HUES64 (cell line): ENCODE results near the gene SYNE3.

Source experiments
- H3K27ac ChIP-seq: 2 replicates; pipeline ENCODE4 v1.7.0; 2013; ENCODE audit warnings: low read depth, low read length, inconsistent platforms
- H3K27me3 ChIP-seq: 2 replicates; pipeline ENCODE4 v1.6.1; 2013; ENCODE audit warnings: mild to moderate bottlenecking, low read length; ENCODE audit not compliant: insufficient read depth
- H3K36me3 ChIP-seq: 2 replicates; pipeline ENCODE4 v1.6.1; 2013; ENCODE audit warnings: mild to moderate bottlenecking, low read length; ENCODE audit not compliant: insufficient read depth
- H3K4me1 ChIP-seq: 2 replicates; pipeline ENCODE4 v1.6.1; 2013; ENCODE audit warnings: mild to moderate bottlenecking, low read length, moderate library complexity; ENCODE audit not compliant: insufficient read depth
- H3K4me3 ChIP-seq: 2 replicates; pipeline ENCODE4 v1.5.1; 2013; ENCODE audit warnings: mild to moderate bottlenecking, low read length, moderate library complexity
- H3K9ac ChIP-seq: 2 replicates; pipeline ENCODE4 v1.6.1; 2013; ENCODE audit warnings: mild to moderate bottlenecking, low read depth, low read length
- H3K9me3 ChIP-seq: 2 replicates; pipeline ENCODE4 v1.6.1; 2013; ENCODE audit warnings: low read depth, low read length; ENCODE audit not compliant: insufficient read depth
- WGBS: fragments of 150-250, 120-280 bp; methylation state at CpG from one replicate; pipeline ENCODE4 v1.1.7; 2013; ENCODE audit warnings: missing lambda C conversion rate; 5-methylcytosine and 5-hydroxymethylcytosine counted together

SYNE3 gene

DNA sequence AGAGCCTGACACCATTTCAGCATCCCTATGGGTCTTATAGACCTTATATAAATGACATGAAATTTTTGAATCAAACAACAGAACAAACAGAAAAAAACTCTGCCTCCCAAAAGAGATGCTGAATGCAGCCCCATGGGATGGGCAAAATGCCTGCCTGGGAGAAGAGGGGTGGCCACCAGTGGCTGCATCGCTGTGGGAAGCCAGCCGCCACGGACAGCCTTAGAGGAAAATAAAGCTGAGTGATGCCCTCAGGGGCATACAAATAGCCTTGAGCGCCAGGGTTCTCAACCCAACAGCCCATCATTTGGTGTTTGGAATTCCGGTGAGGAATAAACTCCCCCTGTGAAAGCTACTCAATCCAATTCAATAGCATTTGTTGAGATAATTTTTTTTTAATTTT lies 22.9 kb downstream of the SYNE3 start:
- Histone ChIP-seq H3K9ac (no peak overlapping the region), H3K4me1 (no peaks in the 10 kb centered on the region), H3K27me3 (no peaks in the 10 kb centered on the region), H3K27ac (no peak overlapping the region), H3K4me3 (no peak overlapping the region), H3K36me3 (no peaks in the 10 kb centered on the region), H3K9me3 (no peaks in the 10 kb centered on the region)
- WGBS = 90% methylated on average over 4 of the region's 5 CpGs

DNA sequence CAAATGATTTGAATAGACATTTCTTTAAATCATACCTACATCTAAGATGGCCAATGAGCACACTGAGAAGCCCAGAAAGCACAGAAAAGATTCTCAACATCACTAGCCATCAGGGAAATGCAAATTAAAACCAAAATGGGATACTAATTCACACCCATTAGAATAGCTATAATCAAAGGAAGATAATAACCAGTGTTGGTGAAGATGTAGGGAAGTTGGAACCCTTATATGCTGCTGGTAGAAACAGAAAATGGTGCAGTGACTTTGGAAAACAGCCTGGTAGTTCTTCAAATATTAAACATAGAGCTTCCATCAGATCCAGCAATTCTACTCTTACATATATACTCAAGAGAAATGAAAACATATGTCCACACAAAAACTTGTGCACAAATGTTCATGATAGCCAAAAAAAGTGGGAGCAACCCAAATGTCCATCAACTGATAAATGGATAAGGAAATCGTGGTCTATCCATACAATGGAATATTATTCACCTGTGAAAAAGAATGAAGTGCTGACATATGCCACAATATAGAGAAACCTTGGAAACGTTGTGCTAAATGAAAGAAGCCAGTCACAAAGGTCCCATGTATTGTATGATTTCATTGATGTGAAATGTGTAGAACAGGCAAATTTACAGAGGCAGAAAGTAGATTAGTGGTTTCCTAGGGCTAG lies 24.4 kb downstream of the SYNE3 start:
- Histone ChIP-seq H3K4me1 (no peaks in the 10 kb centered on the region), H3K36me3 (no peaks in the 10 kb centered on the region), H3K9ac (no peak overlapping the region), H3K9me3 (no peaks in the 10 kb centered on the region), H3K4me3 (no peak overlapping the region), H3K27me3 (no peaks in the 10 kb centered on the region), H3K27ac (no peak overlapping the region)
- 88% methylated on average over 2 of the region's 2 CpGs for WGBS

- no peaks in the 10 kb centered on the region for H3K27me3 ChIP-seq
- H3K9me3 ChIP-seq = no peaks in the 10 kb centered on the region
- WGBS = 90% methylated on average over 10 of the region's 10 CpGs
- H3K27ac ChIP-seq = no peak overlapping the region
- no peaks in the 10 kb centered on the region for H3K4me1 ChIP-seq
- H3K9ac ChIP-seq = no peak overlapping the region
- H3K4me3 ChIP-seq = no peak overlapping the region
- H3K36me3 ChIP-seq = no peaks in the 10 kb centered on the region
Measured at GRCh38 chr14:95490727-95491451, 25.6 kb downstream of the SYNE3 start.

GRCh38 chr14:95490138-95490509 lies 26.3 kb downstream of the SYNE3 start:
- no peaks in the 10 kb centered on the region for H3K36me3 ChIP-seq
- H3K27me3 ChIP-seq = no peaks in the 10 kb centered on the region
- H3K4me3 ChIP-seq = no peak overlapping the region
- H3K9me3 ChIP-seq = no peaks in the 10 kb centered on the region
- H3K4me1 ChIP-seq = peaks cover 6% of the 10 kb centered on the region
- no peak overlapping the region for H3K9ac ChIP-seq
- WGBS = 95% methylated on average over 5 of the region's 5 CpGs
- no peak overlapping the region for H3K27ac ChIP-seq

GRCh38 chr14:95489214-95490137 lies 27.0 kb downstream of the SYNE3 start:
- no peaks in the 10 kb centered on the region for H3K9me3 ChIP-seq
- 90% methylated on average over 9 of the region's 9 CpGs for WGBS
- H3K27me3 ChIP-seq = no peaks in the 10 kb centered on the region
- H3K4me3 ChIP-seq = no peak overlapping the region
- no peak overlapping the region for H3K27ac ChIP-seq
- no peak overlapping the region for H3K9ac ChIP-seq
- H3K36me3 ChIP-seq = no peaks in the 10 kb centered on the region
- H3K4me1 ChIP-seq = peaks cover 12% of the 10 kb centered on the region

DNA sequence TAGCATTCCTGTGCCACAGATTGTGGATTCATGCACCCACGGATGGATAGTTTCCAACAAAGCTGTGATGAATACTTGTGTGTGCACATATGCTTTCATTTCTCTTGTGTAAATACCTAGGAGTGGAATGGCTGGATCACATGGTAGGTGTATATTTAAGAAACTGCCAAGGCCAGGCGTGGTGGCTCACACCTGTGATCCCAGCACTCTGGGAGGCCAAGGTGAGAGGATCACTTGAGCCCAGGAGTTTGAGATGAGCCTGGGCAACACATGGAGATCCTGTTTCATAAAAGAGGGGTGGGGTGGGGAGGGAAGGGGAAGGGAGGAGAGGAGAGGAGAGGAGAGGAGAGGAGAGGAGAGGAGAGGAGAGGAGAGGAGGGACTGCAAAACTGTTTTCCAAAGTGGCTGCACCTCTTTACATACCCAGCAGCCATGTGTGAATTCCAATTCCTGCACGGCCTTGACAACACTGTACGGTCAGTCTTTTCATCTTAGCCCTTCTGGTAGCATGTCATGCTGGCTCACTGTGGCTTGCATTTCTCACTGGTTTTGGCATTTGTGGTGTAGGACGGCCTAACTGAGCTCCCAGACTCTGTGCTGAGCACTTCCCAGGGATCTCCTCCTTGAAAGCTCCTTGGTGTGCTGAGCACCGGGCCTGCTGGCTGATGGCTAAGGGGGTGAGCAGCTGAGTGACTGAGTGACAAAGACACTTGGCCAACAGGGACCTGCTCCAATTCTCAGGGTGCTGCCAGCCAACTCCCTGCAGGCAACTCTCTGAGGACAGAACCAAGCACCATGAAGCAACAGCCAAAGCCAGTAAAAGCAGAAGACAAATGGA lies 27.9 kb downstream of the SYNE3 start:
- Histone ChIP-seq H3K27me3 (no peaks in the 10 kb centered on the region), H3K27ac (no peak overlapping the region), H3K9ac (no peak overlapping the region), H3K36me3 (no peaks in the 10 kb centered on the region), H3K4me1 (peaks cover 12% of the 10 kb centered on the region), H3K4me3 (no peak overlapping the region), H3K9me3 (no peaks in the 10 kb centered on the region)
- WGBS = 88% methylated on average over 6 of the region's 6 CpGs

GRCh38 chr14:95487669-95488084 lies 28.8 kb downstream of the SYNE3 start:
- no peaks in the 10 kb centered on the region for H3K9me3 ChIP-seq
- H3K27me3 ChIP-seq = no peaks in the 10 kb centered on the region
- no peak overlapping the region for H3K27ac ChIP-seq
- no peak overlapping the region for H3K4me3 ChIP-seq
- peaks cover 12% of the 10 kb centered on the region for H3K4me1 ChIP-seq
- H3K9ac ChIP-seq = no peak overlapping the region
- H3K36me3 ChIP-seq = no peaks in the 10 kb centered on the region
- WGBS = 84% methylated on average over 3 of the region's 3 CpGs

DNA sequence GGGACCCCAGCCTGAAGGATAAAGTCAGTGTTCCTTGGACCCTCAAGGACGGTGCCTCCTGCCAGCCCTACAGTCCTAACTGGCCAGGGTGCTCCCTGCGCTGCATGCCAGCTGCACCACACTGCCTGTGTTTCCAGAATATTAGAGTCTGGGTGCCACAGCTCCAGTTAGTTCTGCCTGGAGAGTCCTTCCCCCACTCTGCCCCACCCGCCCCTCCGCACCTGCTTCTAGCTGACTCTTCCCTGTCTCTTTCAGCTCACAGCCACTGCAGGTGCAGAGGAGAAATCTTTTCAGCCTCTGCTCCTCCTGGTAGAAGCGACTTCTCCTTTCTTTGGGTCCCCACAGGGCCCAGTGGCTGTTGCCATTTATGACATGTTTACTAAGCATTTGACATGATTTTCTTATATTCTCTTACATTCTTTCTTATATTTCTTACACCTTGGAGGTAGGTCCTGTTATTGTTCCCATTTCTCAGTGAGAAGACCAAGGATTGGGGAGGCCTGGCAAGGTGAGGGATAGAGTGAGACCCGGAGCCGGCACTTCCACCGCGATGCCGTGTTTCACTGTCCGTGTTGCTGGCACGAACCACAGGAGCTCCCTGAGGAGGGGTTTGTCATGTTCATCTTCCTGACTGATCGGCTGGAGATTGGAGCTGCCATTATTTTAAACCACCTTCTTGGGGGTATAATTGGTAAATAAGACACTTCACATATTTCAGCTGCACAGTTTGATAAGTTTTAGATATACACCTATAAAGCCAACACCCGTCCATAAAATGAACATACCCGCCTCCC lies 29.4 kb downstream of the SYNE3 start:
- H3K4me3 ChIP-seq = no peak overlapping the region
- no peaks in the 10 kb centered on the region for H3K9me3 ChIP-seq
- no peak overlapping the region for H3K27ac ChIP-seq
- H3K27me3 ChIP-seq = no peaks in the 10 kb centered on the region
- no peak overlapping the region for H3K9ac ChIP-seq
- WGBS = 85% methylated on average over 15 of the region's 15 CpGs
- no peaks in the 10 kb centered on the region for H3K36me3 ChIP-seq
- peaks cover 12% of the 10 kb centered on the region for H3K4me1 ChIP-seq

DNA sequence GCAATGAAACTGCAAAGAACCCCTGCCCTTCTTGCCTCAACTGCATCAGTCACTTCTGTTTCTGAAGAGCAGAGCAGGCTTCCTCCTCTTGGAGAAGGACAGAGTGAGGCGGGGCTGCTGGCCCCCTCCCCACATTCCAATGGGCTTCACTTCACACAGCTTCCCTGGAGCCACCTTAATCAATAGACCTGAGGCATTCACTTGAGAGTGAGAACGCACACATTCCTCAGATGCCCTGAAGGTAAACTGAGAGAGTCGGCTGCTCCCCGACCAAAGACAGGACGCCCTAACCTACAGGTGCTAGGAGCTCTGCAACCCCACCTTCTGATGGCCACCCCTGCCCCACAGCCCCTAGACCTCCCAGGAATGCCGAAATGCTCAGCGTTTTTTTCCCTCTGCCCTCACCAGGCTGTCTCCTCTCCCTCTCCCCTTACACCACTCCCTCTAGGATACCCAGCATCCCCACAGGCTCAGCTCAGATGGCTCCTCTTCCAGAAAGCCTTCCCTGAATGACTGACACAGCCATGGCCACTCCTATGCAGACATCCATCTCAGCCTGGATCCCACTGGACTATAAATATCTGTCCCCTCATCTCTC lies 31.1 kb downstream of the SYNE3 start:
- Histone ChIP-seq H3K27ac (no peak overlapping the region), H3K4me3 (no peak overlapping the region), H3K36me3 (no peaks in the 10 kb centered on the region), H3K9me3 (no peaks in the 10 kb centered on the region), H3K4me1 (peaks cover 16% of the 10 kb centered on the region), H3K27me3 (no peaks in the 10 kb centered on the region), H3K9ac (no peak overlapping the region)
- WGBS = 38% methylated on average over 7 of the region's 7 CpGs

DNA sequence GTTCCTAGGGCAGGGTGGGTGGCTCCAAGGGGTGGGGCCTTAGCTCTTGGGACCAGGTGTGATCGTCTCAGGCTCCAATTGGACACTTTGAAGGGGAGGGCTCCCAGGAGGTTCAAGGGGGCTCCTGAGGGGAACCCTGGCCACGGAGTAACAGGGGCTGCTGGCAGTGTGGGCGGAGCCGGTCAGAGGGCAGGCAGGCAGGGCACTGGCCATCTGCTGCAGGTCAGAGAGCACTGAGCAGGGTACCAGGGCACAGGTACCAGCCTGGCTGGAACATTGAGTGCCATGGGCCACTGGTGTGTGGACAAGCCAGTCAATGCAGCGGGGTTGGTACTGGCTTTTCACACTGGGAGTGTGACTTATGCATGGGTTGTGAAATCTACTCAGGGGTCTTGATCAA lies 32.2 kb downstream of the SYNE3 start:
- H3K4me3 ChIP-seq = no peak overlapping the region
- H3K9me3 ChIP-seq = no peaks in the 10 kb centered on the region
- 93% methylated on average over 5 of the region's 5 CpGs for WGBS
- no peak overlapping the region for H3K9ac ChIP-seq
- no peaks in the 10 kb centered on the region for H3K36me3 ChIP-seq
- H3K27me3 ChIP-seq = no peaks in the 10 kb centered on the region
- no peak overlapping the region for H3K27ac ChIP-seq
- peaks cover 17% of the 10 kb centered on the region for H3K4me1 ChIP-seq
